Progenitor cell of endocrine pancreas (in vitro differentiated cells): ENCODE measurements around the gene DRGX. TPM values are rescaled to one million over a fixed set of nuclear protein-coding genes. Genes with fewer than 3 reads are reported as not detected.

Experiments used
- DNase-seq: peaks from one replicate; pipeline ENCODE4 v3.0.0; 2021; ENCODE audit warnings: low spot score; ENCODE audit not compliant: unreplicated experiment
- H3K27ac Mint-ChIP-seq: 2 replicates; pipeline ENCODE4 v1.8.0; 2021; ENCODE audit warnings: mild to moderate bottlenecking, moderate library complexity, mixed read lengths
- H3K27me3 Mint-ChIP-seq: 2 replicates; pipeline ENCODE4 v1.8.0; 2021; ENCODE audit warnings: mixed read lengths
- H3K36me3 Mint-ChIP-seq: 2 replicates; pipeline ENCODE4 v1.8.0; 2022; ENCODE audit warnings: mixed read lengths; ENCODE audit not compliant: insufficient read depth
- H3K4me1 Mint-ChIP-seq: 2 replicates; pipeline ENCODE4 v1.8.0; 2021; ENCODE audit warnings: low read depth, mixed read lengths
- H3K4me3 Mint-ChIP-seq: 2 replicates; pipeline ENCODE4 v1.8.0; 2021; ENCODE audit warnings: low read depth, mild to moderate bottlenecking, moderate library complexity, mixed read lengths
- H3K9me3 Mint-ChIP-seq: 2 replicates; pipeline ENCODE4 v1.8.0; 2021; ENCODE audit warnings: low read depth, mixed read lengths
- CTCF ChIP-seq: fragments of 200-600 bp; sonication (generic); IDR thresholded peaks from one replicate; pipeline ENCODE4 v1.5.0; 2021; ENCODE audit warnings: antibody characterized with exemption, mild to moderate bottlenecking; ENCODE audit not compliant: unreplicated experiment
- total RNA-seq: library from RNA; stranded (reverse); gene quantifications from 2 replicates; pipeline ENCODE4 v1.2.1, GENCODE V29; 2021

The DRGX gene
- total RNA-seq, 1 donor from 2014 or later, result not detected

- H3K27ac Mint-ChIP-seq, result no peak overlapping the region
Observed at GRCh38 chr10:49407552-49408137, 11.8 kb upstream of the DRGX start.

GRCh38 chr10:49407151-49407550 is 11.3 kb upstream of the DRGX start:
- TF ChIP-seq CTCF, result no peak
- Mint-ChIP-seq H3K4me1 (no peaks in the 10 kb centered on the region), H3K27me3 (peaks cover 73% of the 10 kb centered on the region), H3K27ac (no peak overlapping the region), H3K4me3 (no peak overlapping the region), H3K9me3 (no peaks in the 10 kb centered on the region), H3K36me3 (no peaks in the 10 kb centered on the region)
- DNase-seq, result no peak

More at GRCh38 chr10:49407552-49408137, 11.8 kb upstream of the DRGX start:
- peaks cover 71% of the 10 kb centered on the region for H3K27me3 Mint-ChIP-seq
- H3K4me3 Mint-ChIP-seq, result no peak overlapping the region
- no peaks in the 10 kb centered on the region for H3K36me3 Mint-ChIP-seq
- no peaks in the 10 kb centered on the region for H3K4me1 Mint-ChIP-seq
- TF ChIP-seq CTCF, result peak; percentile 91
- DNase-seq, result peak; percentile 75
- no peaks in the 10 kb centered on the region for H3K9me3 Mint-ChIP-seq

- Mint-ChIP-seq H3K4me1 (no peaks in the 10 kb centered on the region), H3K4me3 (no peak overlapping the region), H3K36me3 (no peaks in the 10 kb centered on the region), H3K9me3 (no peaks in the 10 kb centered on the region), H3K27ac (no peak overlapping the region), H3K27me3 (peaks cover 77% of the 10 kb centered on the region)
- no peak for DNase-seq
- no peak for TF ChIP-seq CTCF
Observed at GRCh38 chr10:49404321-49404878, 8.5 kb upstream of the DRGX start.

GRCh38 chr10:49403363-49403762 is 7.5 kb upstream of the DRGX start:
- Mint-ChIP-seq H3K27ac (no peak overlapping the region), H3K27me3 (peaks cover 82% of the 10 kb centered on the region), H3K9me3 (no peaks in the 10 kb centered on the region), H3K36me3 (no peaks in the 10 kb centered on the region), H3K4me1 (no peaks in the 10 kb centered on the region), H3K4me3 (no peak overlapping the region)
- no peak for TF ChIP-seq CTCF
- no peak for DNase-seq

- no peak for TF ChIP-seq CTCF
- DNase-seq, result no peak
- peaks cover 92% of the 10 kb centered on the region for H3K27me3 Mint-ChIP-seq
- H3K9me3 Mint-ChIP-seq, result no peaks in the 10 kb centered on the region
- H3K4me3 Mint-ChIP-seq, result no peak overlapping the region
- H3K36me3 Mint-ChIP-seq, result no peaks in the 10 kb centered on the region
- H3K4me1 Mint-ChIP-seq, result no peaks in the 10 kb centered on the region
- no peak overlapping the region for H3K27ac Mint-ChIP-seq
Observed at GRCh38 chr10:49400365-49400764, 4.5 kb upstream of the DRGX start.
